ENCODE results near the gene DACT3.

Gene DACT3

GRCh38 chr19:46665072-46665471, 4.1 kb upstream of the DACT3 start:
- no peak for DNase-seq (ENCODE audit: low read depth in 3 of 3)

GRCh38 chr19:46661735-46662592, 982 bp upstream of the DACT3 start:
- peak; percentile 57 to 70 (median 63) for DNase-seq (ENCODE audit: low read depth in 3 of 3)

GRCh38 chr19:46660551-46661019, 397 bp downstream of the DACT3 start:
- no peak for DNase-seq (ENCODE audit: low read depth in 3 of 3)

- no peak for DNase-seq (ENCODE audit: low read depth in 3 of 3)
Observed at GRCh38 chr19:46660008-46660517, 919 bp downstream of the DACT3 start.

- no peak for DNase-seq (ENCODE audit: low read depth in 3 of 3)
Observed at GRCh38 chr19:46659151-46660007, 1.6 kb downstream of the DACT3 start.

GRCh38 chr19:46656541-46656940, 4.4 kb downstream of the DACT3 start:
- DNase-seq (ENCODE audit: low read depth in 3 of 3), result no peak

- no peak for DNase-seq (ENCODE audit: low read depth in 3 of 3)
Observed at GRCh38 chr19:46654621-46655152, 6.3 kb downstream of the DACT3 start.

- no peak for DNase-seq (ENCODE audit: low read depth in 3 of 3)
Observed at GRCh38 chr19:46650445-46650844, 10.5 kb downstream of the DACT3 start.

GRCh38 chr19:46648961-46649960, 11.7 kb downstream of the DACT3 start:
- no peak for DNase-seq (ENCODE audit: low read depth in 3 of 3)

GRCh38 chr19:46648060-46648960, 12.7 kb downstream of the DACT3 start:
- no peak for DNase-seq (ENCODE audit: low read depth in 3 of 3)

- DNase-seq (ENCODE audit: low read depth in 3 of 3), result no peak
Observed at GRCh38 chr19:46646402-46646801, 14.6 kb downstream of the DACT3 start.

GRCh38 chr19:46644720-46645119, 16.3 kb downstream of the DACT3 start:
- no peak for DNase-seq (ENCODE audit: low read depth in 3 of 3)

GRCh38 chr19:46640656-46641055, 20.3 kb downstream of the DACT3 start:
- DNase-seq (ENCODE audit: low read depth in 3 of 3), result no peak

- DNase-seq (ENCODE audit: low read depth in 3 of 3), result no peak
Observed at GRCh38 chr19:46639358-46640182, 21.4 kb downstream of the DACT3 start.

GRCh38 chr19:46637224-46637623, 23.8 kb downstream of the DACT3 start:
- DNase-seq (ENCODE audit: low read depth in 3 of 3), result no peak

- DNase-seq (ENCODE audit: low read depth in 3 of 3), result no peak
Observed at GRCh38 chr19:46635920-46636761, 24.8 kb downstream of the DACT3 start, which contains the start of gene GNG8. TSS of gene GNG8 (minus strand) at chr19:46636202. CDS start at chr19:46634682, 1,520 bp downstream.

GRCh38 chr19:46634656-46635218, 26.2 kb downstream of the DACT3 start:
- DNase-seq (ENCODE audit: low read depth in 3 of 3), result no peak

Data from stimulated activated CD4-positive, alpha-beta T cell treated with anti-CD3 and anti-CD28 coated beads, TNF-alpha, amount 100 ng/mL, for 48 hours (primary cell).